Right lung (tissue), 5 donors: ENCODE data around the gene COL13A1. TPM values are rescaled to one million over a fixed set of nuclear protein-coding genes. Genes with fewer than 3 reads are reported as not detected.

Experiments
- polyA plus RNA-seq, 5 donors: library from polyadenylated mRNA; unstranded; fragments of 120-200 nt; gene quantifications; one replicate each; pipeline versions ENCODE4 v1.2.1 to v1.2.3, GENCODE V29; 2013; ENCODE audit warnings: inconsistent platforms in 1 of 5, low replicate concordance in 1 of 5; ENCODE audit not compliant: insufficient read length in 5 of 5, insufficient read depth in 1 of 5

The COL13A1 gene
- polyA plus RNA-seq, 5 donors = 46.8 to 71.2 (median 53.4) TPM

Other genes starting within 250 kb of the COL13A1 start
- under 1 TPM in 3 of 5 donors, not detected in 2; 0.12 to 0.17 (median 0.13) TPM for gene NEUROG3, start 228.5 kb upstream of the COL13A1 start, polyA plus RNA-seq
- gene FAM241B, start 171.7 kb upstream of the COL13A1 start, polyA plus RNA-seq = 1 to 10 TPM; 6.8 to 8.9 (median 7.4) TPM